ENCODE measurements around the gene DOCK3.

GRCh38 chr3:51353691-51354090 lies 679.0 kb downstream of the DOCK3 start:
- TF ChIP-seq POLR2AphosphoS5 (IDR thresholded peaks at IDR 0.05; ENCODE audit: insufficient read depth, low read depth, low read length): no peak
- no peak for TF ChIP-seq EZH2 (IDR thresholded peaks at IDR 0.05; ENCODE audit: borderline replicate concordance, low read depth, low read length, severe bottlenecking)
- TF ChIP-seq POLR2A (IDR thresholded peaks at IDR 0.05; ENCODE audit: low read depth, low read length): no peak
- TF ChIP-seq, protein P1, sequence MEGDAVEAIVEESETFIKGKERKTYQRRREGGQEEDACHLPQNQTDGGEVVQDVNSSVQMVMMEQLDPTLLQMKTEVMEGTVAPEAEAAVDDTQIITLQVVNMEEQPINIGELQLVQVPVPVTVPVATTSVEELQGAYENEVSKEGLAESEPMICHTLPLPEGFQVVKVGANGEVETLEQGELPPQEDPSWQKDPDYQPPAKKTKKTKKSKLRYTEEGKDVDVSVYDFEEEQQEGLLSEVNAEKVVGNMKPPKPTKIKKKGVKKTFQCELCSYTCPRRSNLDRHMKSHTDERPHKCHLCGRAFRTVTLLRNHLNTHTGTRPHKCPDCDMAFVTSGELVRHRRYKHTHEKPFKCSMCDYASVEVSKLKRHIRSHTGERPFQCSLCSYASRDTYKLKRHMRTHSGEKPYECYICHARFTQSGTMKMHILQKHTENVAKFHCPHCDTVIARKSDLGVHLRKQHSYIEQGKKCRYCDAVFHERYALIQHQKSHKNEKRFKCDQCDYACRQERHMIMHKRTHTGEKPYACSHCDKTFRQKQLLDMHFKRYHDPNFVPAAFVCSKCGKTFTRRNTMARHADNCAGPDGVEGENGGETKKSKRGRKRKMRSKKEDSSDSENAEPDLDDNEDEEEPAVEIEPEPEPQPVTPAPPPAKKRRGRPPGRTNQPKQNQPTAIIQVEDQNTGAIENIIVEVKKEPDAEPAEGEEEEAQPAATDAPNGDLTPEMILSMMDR (IDR thresholded peaks at IDR 0.05; ENCODE audit: extremely low read depth in 1 of 2, insufficient read depth in 1 of 2, low read depth in 1 of 2, low read length in 2 of 2): no peak
- TF ChIP-seq, protein P2, sequence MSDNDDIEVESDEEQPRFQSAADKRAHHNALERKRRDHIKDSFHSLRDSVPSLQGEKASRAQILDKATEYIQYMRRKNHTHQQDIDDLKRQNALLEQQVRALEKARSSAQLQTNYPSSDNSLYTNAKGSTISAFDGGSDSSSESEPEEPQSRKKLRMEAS (IDR thresholded peaks at IDR 0.05; ENCODE audit: insufficient read depth, insufficient read length): no peak
- no peak for TF ChIP-seq MYC (IDR thresholded peaks at IDR 0.05; ENCODE audit: low read depth, low read length)
- TF ChIP-seq JUN (IDR thresholded peaks at IDR 0.05; ENCODE audit: borderline replicate concordance, insufficient read depth, insufficient read length, low read depth): no peak

Data from endothelial cell of umbilical vein (primary cell).